Vagina (tissue), 2 donors: ENCODE data around the gene ARID5A. TPM values are rescaled to one million over a fixed set of nuclear protein-coding genes. Genes with fewer than 3 reads are reported as not detected.
A peak's percentile ranks its signal among the peaks of the same experiment; 100 is the strongest.

Experiments
- DNase-seq, 2 donors: peaks; one replicate each; pipeline ENCODE4 v3.0.0-alpha.2; 2017; ENCODE audit errors: extremely low spot score in 2 of 2
- H3K27ac ChIP-seq: fragments of 200-600 bp; sonication (generic); one replicate; pipeline ENCODE4 v1.5.1; 2019
- H3K27me3 ChIP-seq: fragments of 200-600 bp; sonication (generic); one replicate; pipeline ENCODE4 v1.5.1; 2019
- H3K36me3 ChIP-seq, 2 donors: fragments of 200-600 bp; sonication (generic); one replicate each; pipeline ENCODE4 v1.5.1; 2017 to 2019
- H3K4me1 ChIP-seq: fragments of 200-600 bp; sonication (generic); one replicate; pipeline ENCODE4 v1.5.1; 2019
- H3K4me3 ChIP-seq, 2 donors: fragments of 200-600 bp; sonication (generic); 1 replicate in 1 of 2; 2 replicates in 1 of 2; pipeline ENCODE4 v1.5.1; 2016 to 2019
- H3K9me3 ChIP-seq: fragments of 200-600 bp; sonication (generic); one replicate; pipeline ENCODE4 v1.5.1; 2019
- CTCF ChIP-seq, 3 experiments: fragments of 450-650 bp in 2 of 3; fragments of 200-600 bp in 1 of 3; sonication (generic) in 1 of 3; IDR thresholded peaks; one replicate each; pipeline ENCODE4 v1.5.1; 2017 to 2019; ENCODE audit warnings: antibody characterized with exemption in 3 of 3, mild to moderate bottlenecking in 2 of 3, moderate library complexity in 2 of 3
- POLR2A ChIP-seq, 2 donors: fragments of 450-650 bp; IDR thresholded peaks; one replicate each; pipeline ENCODE4 v1.6.1; 2017; ENCODE audit warnings: antibody characterized with exemption in 2 of 2, mild to moderate bottlenecking in 2 of 2, moderate library complexity in 2 of 2
- POLR2AphosphoS5 ChIP-seq, 2 donors: sonication (generic); formaldehyde crosslinking; IDR thresholded peaks; one replicate each; pipeline ENCODE4 v1.9.0; 2017; ENCODE audit warnings: antibody characterized with exemption in 2 of 2, mild to moderate bottlenecking in 2 of 2, low read depth in 1 of 2; ENCODE audit not compliant: insufficient read depth in 1 of 2
- intact Hi-C: fragments of 100-400 bp; cut with DNase I; formaldehyde crosslinking; loops from one replicate; pipeline ENCODE4 v1.15.1; 2023
- total RNA-seq: library from RNA; depleted of rRNA; stranded (reverse); fragments of >200 nt; gene quantifications from one replicate; pipeline ENCODE4 v1.2.3, GENCODE V29; 2016

The ARID5A gene
- 34.1 TPM for total RNA-seq

GRCh38 chr2:96536445-96537065 is at the start of gene ARID5A:
ARID5A (plus strand) TSS chr2:96536752; CDS start chr2:96536827, 75 bp downstream.
- intact Hi-C loops: loop anchor here (5.0 to 10.0 kb wide), 2 partner anchors 98 to 226 kb away; partner anchors contain the start of genes CNNM4 and KANSL3
- no peaks in the 10 kb centered on the region for H3K27me3 ChIP-seq
- H3K4me3 ChIP-seq: peak within 1 kb of the TSS; percentile 82 to 93
- TF ChIP-seq POLR2A (IDR thresholded peaks at IDR 0.05): peak; percentile 97 to 99
- TF ChIP-seq CTCF (IDR thresholded peaks at IDR 0.05): peak in 1 of 3 experiments; percentile 63
- TF ChIP-seq POLR2AphosphoS5 (IDR thresholded peaks at IDR 0.05; ENCODE audit: insufficient read depth in 1 of 2, low read depth in 1 of 2): peak in 1 of 2 donors; percentile 76
- peak within 1 kb of the TSS; percentile 98 for H3K27ac ChIP-seq
- no peak for DNase-seq
- H3K4me1 ChIP-seq: peaks cover 89% of the 10 kb centered on the region
- no peaks in the 10 kb centered on the region for H3K36me3 ChIP-seq
- H3K9me3 ChIP-seq: no peaks in the 10 kb centered on the region

- Histone ChIP-seq H3K4me1 (peaks cover 8% of the 10 kb centered on the region), H3K4me3 (no peak overlapping the region)
Observed at GRCh38 chr2:96489261-96489660, 47.3 kb upstream of the ARID5A start.

GRCh38 chr2:96489663-96490062 is 46.9 kb upstream of the ARID5A start:
- TF ChIP-seq POLR2AphosphoS5 (IDR thresholded peaks at IDR 0.05; ENCODE audit: insufficient read depth in 1 of 2, low read depth in 1 of 2) (no peak), POLR2A (IDR thresholded peaks at IDR 0.05) (no peak), CTCF (IDR thresholded peaks at IDR 0.05) (no peak)
- peaks cover 8% of the 10 kb centered on the region for H3K4me1 ChIP-seq
- H3K27ac ChIP-seq: no peak overlapping the region
- H3K27me3 ChIP-seq: no peaks in the 10 kb centered on the region
- intact Hi-C loops: no loop called here
- DNase-seq: no peak
- H3K9me3 ChIP-seq: no peaks in the 10 kb centered on the region
- no peak overlapping the region for H3K4me3 ChIP-seq
- H3K36me3 ChIP-seq: no peaks in the 10 kb centered on the region

More at GRCh38 chr2:96489261-96489660, 47.3 kb upstream of the ARID5A start:
- H3K36me3 ChIP-seq: no peaks in the 10 kb centered on the region
- DNase-seq: no peak
- H3K27ac ChIP-seq: no peak overlapping the region
- intact Hi-C loops: no loop called here
- no peaks in the 10 kb centered on the region for H3K9me3 ChIP-seq
- no peaks in the 10 kb centered on the region for H3K27me3 ChIP-seq
- TF ChIP-seq POLR2AphosphoS5 (IDR thresholded peaks at IDR 0.05; ENCODE audit: insufficient read depth in 1 of 2, low read depth in 1 of 2) (no peak), POLR2A (IDR thresholded peaks at IDR 0.05) (no peak), CTCF (IDR thresholded peaks at IDR 0.05) (no peak)

- TF ChIP-seq POLR2AphosphoS5 (IDR thresholded peaks at IDR 0.05; ENCODE audit: insufficient read depth in 1 of 2, low read depth in 1 of 2) (no peak), CTCF (IDR thresholded peaks at IDR 0.05) (no peak), POLR2A (IDR thresholded peaks at IDR 0.05) (no peak)
- Histone ChIP-seq H3K9me3 (no peaks in the 10 kb centered on the region), H3K27ac (no peak overlapping the region), H3K27me3 (no peaks in the 10 kb centered on the region), H3K36me3 (no peaks in the 10 kb centered on the region), H3K4me1 (no peaks in the 10 kb centered on the region), H3K4me3 (no peak overlapping the region)
- intact Hi-C loops: no loop called here
- DNase-seq: no peak
Observed at GRCh38 chr2:96491860-96492497, 44.6 kb upstream of the ARID5A start.

GRCh38 chr2:96493072-96493471 is 43.5 kb upstream of the ARID5A start:
- no peak for DNase-seq
- Histone ChIP-seq H3K27me3 (no peaks in the 10 kb centered on the region), H3K4me3 (no peak overlapping the region), H3K36me3 (no peaks in the 10 kb centered on the region), H3K27ac (no peak overlapping the region), H3K4me1 (no peaks in the 10 kb centered on the region), H3K9me3 (no peaks in the 10 kb centered on the region)
- TF ChIP-seq CTCF (IDR thresholded peaks at IDR 0.05) (no peak), POLR2A (IDR thresholded peaks at IDR 0.05) (no peak), POLR2AphosphoS5 (IDR thresholded peaks at IDR 0.05; ENCODE audit: insufficient read depth in 1 of 2, low read depth in 1 of 2) (no peak)
- intact Hi-C loops: no loop called here
